Osteoblast (primary cell): ENCODE data around the gene MED23. TPM values are rescaled to one million over a fixed set of nuclear protein-coding genes. Genes with fewer than 3 reads are reported as not detected.
A peak's percentile ranks its signal among the peaks of the same experiment; 100 is the strongest.

Source experiments
- DNase-seq: peaks from one replicate; pipeline ENCODE4 v3.0.0; 2011; ENCODE audit warnings: low spot score, mixed read lengths; ENCODE audit not compliant: insufficient read length; ENCODE audit errors: missing footprints
- H2AFZ ChIP-seq: 2 replicates; pipeline ENCODE4 v1.6.0; 2011; ENCODE audit warnings: mild to moderate bottlenecking, low read length
- H3K27ac ChIP-seq: 2 replicates; pipeline ENCODE4 v1.5.1; 2011; ENCODE audit warnings: mild to moderate bottlenecking, low read depth, low read length, moderate library complexity
- H3K27me3 ChIP-seq: 2 replicates; pipeline ENCODE4 v1.6.0; 2012; ENCODE audit warnings: mild to moderate bottlenecking, control low read depth, inconsistent platforms, low read length, moderate library complexity; ENCODE audit not compliant: insufficient read depth
- H3K36me3 ChIP-seq: 2 replicates; pipeline ENCODE4 v1.5.1; 2011; ENCODE audit warnings: mild to moderate bottlenecking, low read length, control low read depth, moderate library complexity; ENCODE audit not compliant: insufficient read depth
- H3K4me1 ChIP-seq: 2 replicates; pipeline ENCODE4 v1.5.1; 2011; ENCODE audit warnings: mild to moderate bottlenecking, low read length, control low read depth, moderate library complexity; ENCODE audit not compliant: insufficient read depth
- H3K4me2 ChIP-seq: 2 replicates; pipeline ENCODE4 v1.6.0; 2011; ENCODE audit warnings: mild to moderate bottlenecking, low read length; ENCODE audit not compliant: insufficient read depth
- H3K4me3 ChIP-seq: fragments of 200-600 bp; sonication (generic); 3 replicates; pipeline ENCODE4 v1.5.1; 2012; ENCODE audit warnings: mild to moderate bottlenecking, low read length, inconsistent platforms; ENCODE audit not compliant: insufficient read depth
- H3K79me2 ChIP-seq: 2 replicates; pipeline ENCODE4 v1.6.0; 2012; ENCODE audit warnings: mild to moderate bottlenecking, low read length, control low read depth, inconsistent platforms; ENCODE audit not compliant: insufficient read depth
- H3K9me3 ChIP-seq: 2 replicates; pipeline ENCODE4 v1.5.1; 2011; ENCODE audit warnings: low read depth, low read length, control low read depth
- H4K20me1 ChIP-seq: 2 replicates; pipeline ENCODE4 v1.6.0; 2012; ENCODE audit warnings: mild to moderate bottlenecking, low read length, control low read depth; ENCODE audit not compliant: insufficient read depth
- CTCF ChIP-seq: IDR thresholded peaks from 2 replicates; pipeline ENCODE4 v1.5.1; 2011; ENCODE audit warnings: mild to moderate bottlenecking, low read depth, low read length, moderate library complexity; ENCODE audit errors: extremely low read depth
- total RNA-seq: library from RNA; depleted of rRNA; stranded (reverse); fragments of >200 nt; gene quantifications from 2 replicates; pipeline ENCODE4 v1.2.3, GENCODE V29; 2012

Gene MED23
- total RNA-seq, 1 donor = 34.0 TPM

- Histone ChIP-seq H3K4me3 (no peak overlapping the region), H4K20me1 (no peaks in the 10 kb centered on the region), H3K27me3 (peaks cover 2% of the 10 kb centered on the region), H3K36me3 (no peaks in the 10 kb centered on the region), H3K27ac (no peak overlapping the region), H3K4me2 (no peak overlapping the region), H3K79me2 (no peaks in the 10 kb centered on the region), H2AFZ (no peak overlapping the region), H3K4me1 (no peaks in the 10 kb centered on the region), H3K9me3 (no peaks in the 10 kb centered on the region)
- no peak for DNase-seq
- TF ChIP-seq CTCF = no peak
These were observed 69.1 kb downstream of the MED23 start for GRCh38 chr6:131558922-131559321.

- DNase-seq = peak; percentile 34
- no peaks in the 10 kb centered on the region for H3K4me1 ChIP-seq
- no peaks in the 10 kb centered on the region for H3K9me3 ChIP-seq
These were observed 72.0 kb downstream of the MED23 start for GRCh38 chr6:131555992-131556391.

GRCh38 chr6:131552572-131552971 lies 75.5 kb downstream of the MED23 start:
- Histone ChIP-seq H3K27ac (no peak overlapping the region), H3K79me2 (no peaks in the 10 kb centered on the region), H4K20me1 (no peaks in the 10 kb centered on the region), H2AFZ (no peak overlapping the region), H3K4me3 (no peak overlapping the region), H3K27me3 (peaks cover 17% of the 10 kb centered on the region), H3K9me3 (no peaks in the 10 kb centered on the region), H3K4me2 (no peak overlapping the region), H3K4me1 (no peaks in the 10 kb centered on the region), H3K36me3 (no peaks in the 10 kb centered on the region)
- no peak for DNase-seq
- no peak for TF ChIP-seq CTCF

More at GRCh38 chr6:131555992-131556391, 72.0 kb downstream of the MED23 start:
- Histone ChIP-seq H3K4me2 (no peak overlapping the region), H3K36me3 (no peaks in the 10 kb centered on the region), H3K79me2 (no peaks in the 10 kb centered on the region), H4K20me1 (no peaks in the 10 kb centered on the region), H2AFZ (no peak overlapping the region), H3K27ac (no peak overlapping the region), H3K4me3 (no peak overlapping the region), H3K27me3 (no peaks in the 10 kb centered on the region)
- no peak for TF ChIP-seq CTCF

- peaks cover 20% of the 10 kb centered on the region for H3K27me3 ChIP-seq
- H3K36me3 ChIP-seq = no peaks in the 10 kb centered on the region
- H3K79me2 ChIP-seq = no peaks in the 10 kb centered on the region
- no peak overlapping the region for H3K4me2 ChIP-seq
- H3K4me1 ChIP-seq = no peaks in the 10 kb centered on the region
- H2AFZ ChIP-seq = no peak overlapping the region
- no peak for DNase-seq
- H3K4me3 ChIP-seq = no peak overlapping the region
- H3K9me3 ChIP-seq = no peaks in the 10 kb centered on the region
- no peak overlapping the region for H3K27ac ChIP-seq
- TF ChIP-seq CTCF = no peak
- H4K20me1 ChIP-seq = no peaks in the 10 kb centered on the region
These were observed 76.1 kb downstream of the MED23 start for GRCh38 chr6:131551902-131552301.
